ENCODE results near the gene LYRM9. TPM values are rescaled to one million over a fixed set of nuclear protein-coding genes. Genes with fewer than 3 reads are reported as not detected.

LYRM9 gene
- total and polyA plus RNA-seq, 2 of the 8 experiments (the other 6 are each of a cell fraction or from before 2014, with no cell fraction given): 4.3 to 5.2 TPM

GRCh38 chr17:27927781-27928180 is 34.6 kb upstream of the LYRM9 start:
- Histone ChIP-seq H3K23ac (ENCODE audit: insufficient read length) (no peak overlapping the region), H2BK120ac (replicated peaks; ENCODE audit: low read depth, low read length) (no peak overlapping the region), H4K20me1 (replicated peaks in 1 of 2; ENCODE audit: control insufficient read depth in 1 of 2, insufficient read depth in 2 of 2, low read length in 2 of 2) (no peaks in the 10 kb centered on the region), H3K9me3 (ENCODE audit: insufficient read depth in 2 of 2, low read depth in 1 of 2, low read length in 1 of 2) (no peaks in the 10 kb centered on the region), H3K27me3 (replicated peaks in 1 of 4; ENCODE audit: control insufficient read depth in 3 of 4, extremely low read depth in 1 of 4, insufficient read depth in 3 of 4, low read length in 3 of 4) (no peaks in the 10 kb centered on the region), H2AK5ac (ENCODE audit: low read depth, low read length) (no peak overlapping the region), H3K9ac (replicated peaks in 1 of 4; ENCODE audit: extremely low read depth in 1 of 4, low read depth in 3 of 4, low read length in 3 of 4) (no peak overlapping the region), H3K36me3 (ENCODE audit: control insufficient read depth in 2 of 4, insufficient read depth in 4 of 4, low read length in 3 of 4) (no peaks in the 10 kb centered on the region), H3K79me2 (ENCODE audit: control insufficient read depth in 1 of 2, insufficient read depth in 2 of 2, low read length in 2 of 2) (no peaks in the 10 kb centered on the region), H3K18ac (ENCODE audit: extremely low read depth, low read length) (no peak overlapping the region), H3K79me1 (ENCODE audit: low read depth, low read length) (no peaks in the 10 kb centered on the region), H2BK20ac (ENCODE audit: low read length) (no peak overlapping the region), H2BK5ac (ENCODE audit: low read depth, low read length) (no peak overlapping the region), H2AFZ (ENCODE audit: low read length) (no peak overlapping the region), H3K27ac (ENCODE audit: low read depth, low read length) (no peak overlapping the region), H3K23me2 (ENCODE audit: low read depth, low read length) (no peaks in the 10 kb centered on the region), H4K5ac (ENCODE audit: insufficient read length, low read depth, low read length) (no peak overlapping the region), H3K4ac (replicated peaks; ENCODE audit: insufficient read length, low read depth, low read length) (no peak overlapping the region), H3K56ac (replicated peaks; ENCODE audit: insufficient read length, low read depth, low read length) (no peak overlapping the region), H2BK12ac (ENCODE audit: low read depth, low read length) (no peak overlapping the region), H3K4me3 (ENCODE audit: extremely low read depth in 1 of 4, insufficient read depth in 2 of 4, low read depth in 3 of 4, low read length in 4 of 4) (no peak overlapping the region), H2BK15ac (ENCODE audit: low read length) (no peak overlapping the region), H4K91ac (replicated peaks; ENCODE audit: insufficient read length, low read length) (no peak overlapping the region), H3K4me1 (replicated peaks in 1 of 4; ENCODE audit: control insufficient read depth in 3 of 4, insufficient read depth in 4 of 4, low read length in 3 of 4) (no peaks in the 10 kb centered on the region), H4K8ac (ENCODE audit: extremely low read depth, insufficient read depth, low read length) (no peak overlapping the region), H3K14ac (ENCODE audit: insufficient read length) (no peak overlapping the region), H3K4me2 (ENCODE audit: insufficient read depth in 1 of 2, low read depth in 2 of 2, low read length in 2 of 2) (no peak overlapping the region)
- TF ChIP-seq BACH1 (IDR thresholded peaks at IDR 0.05; ENCODE audit: low read length): no peak
- TF ChIP-seq ATF2 (IDR thresholded peaks at IDR 0.05; ENCODE audit: low read length): no peak
- no peak for TF ChIP-seq RNF2 (IDR thresholded peaks at IDR 0.05; ENCODE audit: borderline replicate concordance, low read depth, low read length, missing control alignments, poor library complexity, severe bottlenecking)
- TF ChIP-seq GTF2F1 (IDR thresholded peaks at IDR 0.05; ENCODE audit: borderline replicate concordance, low read depth, low read length): no peak
- no peak for TF ChIP-seq PHF8 (conservative IDR thresholded peaks at IDR 0.05; ENCODE audit: low read depth, low read length)
- TF ChIP-seq TEAD4 (IDR thresholded peaks at IDR 0.05; ENCODE audit: low read depth, low read length): no peak
- no peak for TF ChIP-seq POLR2A (IDR thresholded peaks at IDR 0.05; ENCODE audit: control extremely low read depth in 1 of 2, low read depth in 2 of 2, low read length in 2 of 2)
- no peak for TF ChIP-seq CBX8 (IDR thresholded peaks at IDR 0.05; ENCODE audit: borderline replicate concordance, low read depth, low read length)
- TF ChIP-seq SP1 (IDR thresholded peaks at IDR 0.05; ENCODE audit: low read depth, low read length): no peak
- TF ChIP-seq EP300 (IDR thresholded peaks at IDR 0.05; ENCODE audit: borderline replicate concordance in 1 of 2, low read depth in 2 of 2, low read length in 2 of 2): no peak
- 89% methylated on average over 2 of the region's 2 CpGs; no CpG with 5 or more reads in 1 of the 2 experiments for WGBS, 2 experiments (ENCODE audit: extremely low coverage in 1 of 2, insufficient coverage in 1 of 2, insufficient read length in 1 of 2, insufficient replicate concordance in 2 of 2, low coverage in 1 of 2, low lambda C conversion rate in 2 of 2, missing lambda C conversion rate in 1 of 2)
- DNase-seq (ENCODE audit: low read depth in 1 of 2, low spot score in 2 of 2) (no peak), FAIRE-seq (no peak)
- ChIA-PET CTCF (ENCODE audit: partially characterized antibody) (interaction anchor here (0.6 to 1.5 kb wide), 3 partner anchors 9 to 33 kb away, joined by 3 to 5 read pairs (median 3); no protein-coding TSS in a partner anchor), POLR2A (ENCODE audit: partially characterized antibody) (interaction anchor here (0.6 to 1.3 kb wide), 2 partner anchors 34 to 792 kb away, joined by 3 read pairs; partner anchors contain the start of genes LYRM9 and RPL23A)

All from H1 (cell line).